ENCODE results near the gene TMEM158. TPM values are rescaled to one million over a fixed set of nuclear protein-coding genes. Genes with fewer than 3 reads are reported as not detected.

TMEM158 gene
- total and polyA plus RNA-seq, 10 of the 15 experiments (the other 5 are each of a cell fraction or from before 2014, with no cell fraction given) = not detected

DNA sequence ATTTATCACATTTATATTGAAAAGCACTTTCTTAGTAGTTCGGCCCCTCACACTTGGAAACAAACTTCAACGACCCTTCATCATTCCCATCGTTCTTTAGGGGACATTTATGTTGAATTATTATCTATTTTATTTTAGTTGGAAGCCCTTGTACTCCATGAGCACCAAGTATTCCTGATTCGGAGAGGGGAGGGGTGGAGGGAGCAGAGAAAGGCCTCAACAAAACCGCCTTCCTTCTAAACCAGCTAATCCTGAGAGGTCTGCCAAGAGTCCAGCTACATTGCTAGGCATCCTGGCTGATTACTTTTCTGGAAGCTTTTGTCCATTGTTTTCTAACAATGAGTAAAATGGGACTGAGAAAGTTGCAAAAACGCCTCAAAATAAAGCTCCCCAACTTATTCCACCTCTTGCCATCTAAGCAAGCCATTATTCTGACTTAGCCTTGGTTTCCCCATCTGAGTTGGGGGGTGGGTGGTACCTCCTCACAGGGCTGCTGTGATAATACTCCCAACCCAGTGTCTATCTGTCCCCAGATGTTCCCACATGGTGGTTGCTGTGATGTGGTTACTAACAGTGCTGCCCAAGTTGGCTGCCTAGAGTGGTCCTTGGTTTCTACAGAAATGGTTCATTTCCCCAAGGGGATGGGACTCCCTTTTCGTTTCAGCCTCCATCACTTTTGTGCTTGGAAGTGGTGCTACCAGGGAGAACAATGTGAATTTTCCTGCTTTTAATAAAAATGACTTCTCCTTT, 1.2 kb upstream of the TMEM158 start:
- no peak overlapping the region for H3K27ac ChIP-seq (ENCODE audit: control insufficient read depth, insufficient read depth)
- ChIA-PET CTCF (interaction anchor here (1.1 to 3.1 kb wide), 4 partner anchors 11 to 186 kb away, joined by 3 to 16 read pairs (median 4); no protein-coding TSS in a partner anchor), SMC1A (ENCODE audit: uncharacterized antibody, unreplicated experiment) (interaction anchor here (1.0 to 1.1 kb wide), 2 partner anchors 38 to 164 kb away, joined by 3 read pairs; no protein-coding TSS in a partner anchor), POLR2A (no interaction called here), RAD21 (ENCODE audit: unreplicated experiment) (interaction anchor here (1.4 kb wide), 1 partner anchor 185 kb away, joined by 4 read pairs; no protein-coding TSS in a partner anchor)
- TF ChIP-seq, protein P1, sequence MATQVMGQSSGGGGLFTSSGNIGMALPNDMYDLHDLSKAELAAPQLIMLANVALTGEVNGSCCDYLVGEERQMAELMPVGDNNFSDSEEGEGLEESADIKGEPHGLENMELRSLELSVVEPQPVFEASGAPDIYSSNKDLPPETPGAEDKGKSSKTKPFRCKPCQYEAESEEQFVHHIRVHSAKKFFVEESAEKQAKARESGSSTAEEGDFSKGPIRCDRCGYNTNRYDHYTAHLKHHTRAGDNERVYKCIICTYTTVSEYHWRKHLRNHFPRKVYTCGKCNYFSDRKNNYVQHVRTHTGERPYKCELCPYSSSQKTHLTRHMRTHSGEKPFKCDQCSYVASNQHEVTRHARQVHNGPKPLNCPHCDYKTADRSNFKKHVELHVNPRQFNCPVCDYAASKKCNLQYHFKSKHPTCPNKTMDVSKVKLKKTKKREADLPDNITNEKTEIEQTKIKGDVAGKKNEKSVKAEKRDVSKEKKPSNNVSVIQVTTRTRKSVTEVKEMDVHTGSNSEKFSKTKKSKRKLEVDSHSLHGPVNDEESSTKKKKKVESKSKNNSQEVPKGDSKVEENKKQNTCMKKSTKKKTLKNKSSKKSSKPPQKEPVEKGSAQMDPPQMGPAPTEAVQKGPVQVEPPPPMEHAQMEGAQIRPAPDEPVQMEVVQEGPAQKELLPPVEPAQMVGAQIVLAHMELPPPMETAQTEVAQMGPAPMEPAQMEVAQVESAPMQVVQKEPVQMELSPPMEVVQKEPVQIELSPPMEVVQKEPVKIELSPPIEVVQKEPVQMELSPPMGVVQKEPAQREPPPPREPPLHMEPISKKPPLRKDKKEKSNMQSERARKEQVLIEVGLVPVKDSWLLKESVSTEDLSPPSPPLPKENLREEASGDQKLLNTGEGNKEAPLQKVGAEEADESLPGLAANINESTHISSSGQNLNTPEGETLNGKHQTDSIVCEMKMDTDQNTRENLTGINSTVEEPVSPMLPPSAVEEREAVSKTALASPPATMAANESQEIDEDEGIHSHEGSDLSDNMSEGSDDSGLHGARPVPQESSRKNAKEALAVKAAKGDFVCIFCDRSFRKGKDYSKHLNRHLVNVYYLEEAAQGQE (IDR thresholded peaks at IDR 0.05; ENCODE audit: low read depth, low read length) = no peak
- no peak for TF ChIP-seq HSF1 (IDR thresholded peaks at IDR 0.05; ENCODE audit: low read depth, low read length)
- TF ChIP-seq NBN (IDR thresholded peaks at IDR 0.05) = no peak
- no peaks in the 10 kb centered on the region for H3K4me1 ChIP-seq (ENCODE audit: control insufficient read depth, insufficient read depth, low read length)
- no peak overlapping the region for H3K4me2 ChIP-seq (ENCODE audit: control insufficient read depth, insufficient read depth)
- no peaks in the 10 kb centered on the region for H3K9me3 ChIP-seq (replicated peaks; ENCODE audit: control insufficient read depth, insufficient read depth, low read length)
- no peak overlapping the region for H3K4me3 ChIP-seq
- no peaks in the 10 kb centered on the region for H3K36me3 ChIP-seq (ENCODE audit: control insufficient read depth in 2 of 2, insufficient read depth in 2 of 2, low read length in 1 of 2)
- no peak overlapping the region for H3K9ac ChIP-seq (ENCODE audit: control insufficient read depth, insufficient read depth, low read length)
- no peaks in the 10 kb centered on the region for H4K20me1 ChIP-seq (ENCODE audit: control insufficient read depth, insufficient read depth)
- FAIRE-seq = no peak
- intact Hi-C loops (cut with micrococcal nuclease; ENCODE audit: unreplicated experiment) = no loop called here
- no peak for DNase-seq (ENCODE audit: low read depth, low spot score)
- ATAC-seq = no peak
- no TSS peak for BruUV-seq (replicated peaks)
- no peaks in the 10 kb centered on the region for H3K79me2 ChIP-seq (ENCODE audit: control insufficient read depth, insufficient read depth, low read length)
- no peak overlapping the region for H2AFZ ChIP-seq (ENCODE audit: control insufficient read depth, low read depth, low read length)
- peaks cover 3 to 16% of the 10 kb centered on the region in 2 experiments for H3K27me3 ChIP-seq (replicated peaks in 1 of 2; ENCODE audit: control insufficient read depth in 2 of 2, insufficient read depth in 2 of 2, low read length in 1 of 2)
- 33% methylated on average over 7 of the region's 7 CpGs for WGBS (ENCODE audit: insufficient coverage, insufficient replicate concordance, low lambda C conversion rate, missing lambda C conversion rate)
- in situ Hi-C loops (cut with MboI) = loop anchor here (10.0 kb wide), 1 partner anchor 438 kb away; no protein-coding TSS in a partner anchor

Data from GM12878 (cell line).